ENCODE results near the gene TLE4.

- no peak for TF ChIP-seq CTCF (IDR thresholded peaks at IDR 0.05)
- no peak for TF ChIP-seq POLR2A (IDR thresholded peaks at IDR 0.05)
Measured at GRCh38 chr9:79572032-79572607, 355 bp downstream of the TLE4 start.

Data from esophagus squamous epithelium (tissue), 4 donors.